ENCODE data around the gene GEMIN2. TPM values are rescaled to one million over a fixed set of nuclear protein-coding genes. Genes with fewer than 3 reads are reported as not detected.

The GEMIN2 gene
- polyA plus RNA-seq, 3 donors = 6.1 to 11.8 (median 10.2) TPM

- peak overlapping the region; percentile 96 for H3K9ac ChIP-seq (ENCODE audit: insufficient read depth, low read length, poor library complexity, severe bottlenecking)
- intact Hi-C loops (cut with micrococcal nuclease) = loop anchor here (5.0 kb wide), 3 partner anchors 74 to 256 kb away; partner anchors contain the start of genes FBXO33 (in 1 of the 2) and SEC23A (in 1 of the 2)
- H3K4me1 ChIP-seq (ENCODE audit: control insufficient read depth in 1 of 2, insufficient read depth in 2 of 2, low read length in 2 of 2) = peaks cover 14 to 20% of the 10 kb centered on the region in 2 donors
- no peak overlapping the region for H2AFZ ChIP-seq (ENCODE audit: insufficient read depth, low read depth, low read length, poor library complexity, severe bottlenecking)
- Mint-ChIP-seq H3K4me3 (peak overlapping the region; percentile 99 to 100), H3K9me3 (no peaks in the 10 kb centered on the region), H3K4me1 (peaks cover 14% of the 10 kb centered on the region), H3K27me3 (ENCODE audit: low read depth in 3 of 3) (no peaks in the 10 kb centered on the region), H3K27ac (peak overlapping the region in 6 of 7 donors; percentile 96 to 100 (median 100)), H3K36me3 (peaks cover 0 to 27% of the 10 kb centered on the region in 2 donors)
- no peak for DNase-seq
- no peaks in the 10 kb centered on the region for H3K27me3 ChIP-seq (ENCODE audit: control insufficient read depth in 2 of 2, insufficient read depth in 2 of 2, low read length in 2 of 2)
- no peaks in the 10 kb centered on the region for H3K9me3 ChIP-seq (replicated peaks in 1 of 2; ENCODE audit: control insufficient read depth in 1 of 2, insufficient read depth in 1 of 2, low read length in 2 of 2)
- peak overlapping the region in 1 of 2 donors; percentile 93 for H3K27ac ChIP-seq (ENCODE audit: low read depth in 1 of 2, low read length in 2 of 2)
- TF ChIP-seq CTCF (IDR thresholded peaks at IDR 0.05) = no peak
- H3K4me3 ChIP-seq (replicated peaks in 1 of 3; ENCODE audit: low read depth in 2 of 3, low read length in 3 of 3) = peak overlapping the region; percentile 72 to 99 (median 94)
- no CpG with 5 or more reads among the region's 5 CpGs for WGBS (ENCODE audit: insufficient coverage)
- H3K79me2 ChIP-seq (ENCODE audit: insufficient read depth, low read length) = peaks cover 47% of the 10 kb centered on the region
- H4K20me1 ChIP-seq (ENCODE audit: insufficient read depth, low read length) = peaks cover 30% of the 10 kb centered on the region
- H3K36me3 ChIP-seq (replicated peaks in 1 of 2; ENCODE audit: control insufficient read depth in 1 of 2, insufficient read depth in 2 of 2, low read length in 2 of 2) = peaks cover 52 to 54% of the 10 kb centered on the region in 2 donors
- peak overlapping the region; percentile 93 for H3K4me2 ChIP-seq (replicated peaks; ENCODE audit: extremely low read depth, low read length, poor library complexity, severe bottlenecking)
Measured at GRCh38 chr14:39176263-39177167, 62.4 kb downstream of the GEMIN2 start.

GRCh38 chr14:39177168-39177545 is 63.0 kb downstream of the GEMIN2 start:
- H3K27ac ChIP-seq (ENCODE audit: low read depth in 1 of 2, low read length in 2 of 2) = no peak overlapping the region
- no peak overlapping the region for H2AFZ ChIP-seq (ENCODE audit: insufficient read depth, low read depth, low read length, poor library complexity, severe bottlenecking)
- DNase-seq = no peak
- no peaks in the 10 kb centered on the region for H3K27me3 ChIP-seq (ENCODE audit: control insufficient read depth in 2 of 2, insufficient read depth in 2 of 2, low read length in 2 of 2)
- no peak overlapping the region for H3K4me2 ChIP-seq (replicated peaks; ENCODE audit: extremely low read depth, low read length, poor library complexity, severe bottlenecking)
- peaks cover 14 to 20% of the 10 kb centered on the region in 2 donors for H3K4me1 ChIP-seq (ENCODE audit: control insufficient read depth in 1 of 2, insufficient read depth in 2 of 2, low read length in 2 of 2)
- no peak overlapping the region for H3K4me3 ChIP-seq (replicated peaks in 1 of 3; ENCODE audit: low read depth in 2 of 3, low read length in 3 of 3)
- no peak overlapping the region for H3K4me3 Mint-ChIP-seq
- H3K27ac Mint-ChIP-seq = peak overlapping the region in 2 of 7 donors; percentile 11 to 74
- H3K79me2 ChIP-seq (ENCODE audit: insufficient read depth, low read length) = peaks cover 48% of the 10 kb centered on the region
- no peak for TF ChIP-seq CTCF (IDR thresholded peaks at IDR 0.05)
- intact Hi-C loops (cut with micrococcal nuclease) = loop anchor here (5.0 kb wide), 3 partner anchors 75 to 255 kb away; partner anchors contain the start of genes FBXO33 (in 1 of the 2) and SEC23A (in 1 of the 2)
- no peaks in the 10 kb centered on the region for H3K9me3 ChIP-seq (replicated peaks in 1 of 2; ENCODE audit: control insufficient read depth in 1 of 2, insufficient read depth in 1 of 2, low read length in 2 of 2)
- H3K36me3 ChIP-seq (replicated peaks in 1 of 2; ENCODE audit: control insufficient read depth in 1 of 2, insufficient read depth in 2 of 2, low read length in 2 of 2) = peaks cover 55 to 60% of the 10 kb centered on the region in 2 donors
- peaks cover 14% of the 10 kb centered on the region for H3K4me1 Mint-ChIP-seq
- H4K20me1 ChIP-seq (ENCODE audit: insufficient read depth, low read length) = peaks cover 32% of the 10 kb centered on the region
- H3K36me3 Mint-ChIP-seq = peaks cover 0 to 27% of the 10 kb centered on the region in 2 donors
- WGBS (ENCODE audit: insufficient coverage) = no CpG with 5 or more reads among the region's 9 CpGs
- no peaks in the 10 kb centered on the region for H3K27me3 Mint-ChIP-seq (ENCODE audit: low read depth in 3 of 3)
- H3K9ac ChIP-seq (ENCODE audit: insufficient read depth, low read length, poor library complexity, severe bottlenecking) = no peak overlapping the region
- no peaks in the 10 kb centered on the region for H3K9me3 Mint-ChIP-seq

All from CD14-positive monocyte (primary cell).